Activated naive CD4-positive, alpha-beta T cell treated with anti-CD3 and anti-CD28 coated beads for 36 hours (primary cell): Measurements from ENCODE around the gene MTR. TPM values are rescaled to one million over a fixed set of nuclear protein-coding genes. Genes with fewer than 3 reads are reported as not detected.

Experiments used
- CTCF ChIA-PET: fragments of 350-600 bp; sonication (Branson Sonifier 250); formaldehyde crosslinking; loops from one replicate; lab custom pipeline; 2021; ENCODE audit warnings: antibody characterized with exemption; lab: Charles Lee
- DNase-seq: peaks from one replicate; pipeline ENCODE4 v3.0.0-alpha.2; 2020
- H3K27ac Mint-ChIP-seq: one replicate; pipeline ENCODE4 v1.8.0; 2021; ENCODE audit warnings: mild to moderate bottlenecking, mixed read lengths
- H3K27me3 Mint-ChIP-seq: one replicate; pipeline ENCODE4 v1.8.0; 2021; ENCODE audit warnings: low read depth, mixed read lengths
- H3K36me3 Mint-ChIP-seq: one replicate; pipeline ENCODE4 v1.8.0; 2021; ENCODE audit warnings: low read depth, mixed read lengths
- H3K4me1 Mint-ChIP-seq: one replicate; pipeline ENCODE4 v1.8.0; 2021; ENCODE audit warnings: low read depth, mixed read lengths
- H3K4me3 Mint-ChIP-seq: one replicate; pipeline ENCODE4 v1.8.0; 2021; ENCODE audit warnings: mild to moderate bottlenecking, moderate library complexity, mixed read lengths
- H3K9me3 Mint-ChIP-seq: one replicate; pipeline ENCODE4 v1.8.0; 2021; ENCODE audit warnings: mixed read lengths
- intact Hi-C: fragments of 100-400 bp; cut with micrococcal nuclease; formaldehyde crosslinking; loops from one replicate; pipeline ENCODE4 v1.15.1; 2023
- total RNA-seq, 2 experiments: library from RNA; stranded (reverse); gene quantifications; one replicate each; pipeline ENCODE4 v1.2.3, GENCODE V29; 2021

The MTR gene
- total RNA-seq, 2 experiments from 2014 or later, result 55.3 to 57.6 TPM

GRCh38 chr1:236869911-236870310 lies 74.8 kb downstream of the MTR start:
- H3K4me1 Mint-ChIP-seq, result peaks cover 2% of the 10 kb centered on the region
- intact Hi-C loops, result loop anchor here (1.0 to 5.0 kb wide), 4 partner anchors 111 to 768 kb away; no protein-coding TSS in a partner anchor
- no peak overlapping the region for H3K27ac Mint-ChIP-seq

GRCh38 chr1:236870721-236871120 lies 75.6 kb downstream of the MTR start:
- H3K27me3 Mint-ChIP-seq, result no peaks in the 10 kb centered on the region
- H3K36me3 Mint-ChIP-seq, result peaks cover 25% of the 10 kb centered on the region
- intact Hi-C loops, result no loop called here
- no peak overlapping the region for H3K27ac Mint-ChIP-seq
- H3K4me1 Mint-ChIP-seq, result peaks cover 2% of the 10 kb centered on the region
- CTCF ChIA-PET, result interaction anchor here (1.2 to 5.0 kb wide), 3 partner anchors 18 to 111 kb away, joined by 3 to 31 read pairs (median 5); no protein-coding TSS in a partner anchor
- DNase-seq, result no peak
- H3K9me3 Mint-ChIP-seq, result no peaks in the 10 kb centered on the region
- H3K4me3 Mint-ChIP-seq, result no peak overlapping the region

More at GRCh38 chr1:236869911-236870310, 74.8 kb downstream of the MTR start:
- Mint-ChIP-seq H3K27me3 (no peaks in the 10 kb centered on the region), H3K9me3 (no peaks in the 10 kb centered on the region), H3K36me3 (peaks cover 28% of the 10 kb centered on the region), H3K4me3 (no peak overlapping the region)
- CTCF ChIA-PET, result interaction anchor here (0.8 to 5.0 kb wide), 5 partner anchors 10 to 352 kb away, joined by 3 to 31 read pairs (median 5); partner anchors contain the start of gene MTR
- DNase-seq, result no peak

GRCh38 chr1:236872075-236872666 lies 77.1 kb downstream of the MTR start:
- Mint-ChIP-seq H3K27ac (no peak overlapping the region), H3K27me3 (no peaks in the 10 kb centered on the region), H3K9me3 (no peaks in the 10 kb centered on the region), H3K4me3 (no peak overlapping the region), H3K4me1 (peaks cover 2% of the 10 kb centered on the region), H3K36me3 (peaks cover 25% of the 10 kb centered on the region)
- CTCF ChIA-PET, result interaction anchor here (1.2 to 5.0 kb wide), 3 partner anchors 20 to 767 kb away, joined by 3 to 31 read pairs (median 6); no protein-coding TSS in a partner anchor
- no peak for DNase-seq
- intact Hi-C loops, result no loop called here

- Mint-ChIP-seq H3K9me3 (no peaks in the 10 kb centered on the region), H3K36me3 (peaks cover 25% of the 10 kb centered on the region), H3K27ac (no peak overlapping the region), H3K27me3 (no peaks in the 10 kb centered on the region), H3K4me1 (no peaks in the 10 kb centered on the region), H3K4me3 (no peak overlapping the region)
- intact Hi-C loops, result no loop called here
- CTCF ChIA-PET, result no interaction called here
- no peak for DNase-seq
Observed at GRCh38 chr1:236875975-236876374, 80.9 kb downstream of the MTR start.

GRCh38 chr1:236877661-236878060 lies 82.6 kb downstream of the MTR start:
- H3K9me3 Mint-ChIP-seq, result no peaks in the 10 kb centered on the region
- peaks cover 20% of the 10 kb centered on the region for H3K36me3 Mint-ChIP-seq
- H3K4me3 Mint-ChIP-seq, result no peak overlapping the region
- CTCF ChIA-PET, result no interaction called here
- no peaks in the 10 kb centered on the region for H3K4me1 Mint-ChIP-seq
- H3K27me3 Mint-ChIP-seq, result no peaks in the 10 kb centered on the region
- no peak for DNase-seq
- intact Hi-C loops, result no loop called here
- no peak overlapping the region for H3K27ac Mint-ChIP-seq

GRCh38 chr1:236880209-236880608 lies 85.1 kb downstream of the MTR start:
- no peaks in the 10 kb centered on the region for H3K4me1 Mint-ChIP-seq
- no peak overlapping the region for H3K4me3 Mint-ChIP-seq
- intact Hi-C loops, result no loop called here
- DNase-seq, result no peak
- no peaks in the 10 kb centered on the region for H3K9me3 Mint-ChIP-seq
- no peak overlapping the region for H3K27ac Mint-ChIP-seq
- peaks cover 16% of the 10 kb centered on the region for H3K36me3 Mint-ChIP-seq
- H3K27me3 Mint-ChIP-seq, result no peaks in the 10 kb centered on the region
- CTCF ChIA-PET, result interaction anchor here (0.7 kb wide), 1 partner anchor 11 kb away, joined by 3 read pairs; no protein-coding TSS in a partner anchor

- Mint-ChIP-seq H3K27ac (no peak overlapping the region), H3K36me3 (peaks cover 21% of the 10 kb centered on the region), H3K4me1 (no peaks in the 10 kb centered on the region), H3K9me3 (no peaks in the 10 kb centered on the region), H3K27me3 (no peaks in the 10 kb centered on the region), H3K4me3 (no peak overlapping the region)
- intact Hi-C loops, result no loop called here
- CTCF ChIA-PET, result interaction anchor here (1.2 kb wide), 1 partner anchor 123 kb away, joined by 6 read pairs; no protein-coding TSS in a partner anchor
- DNase-seq, result no peak
Observed at GRCh38 chr1:236882678-236883077, 87.6 kb downstream of the MTR start.

- no peaks in the 10 kb centered on the region for H3K27me3 Mint-ChIP-seq
- H3K27ac Mint-ChIP-seq, result no peak overlapping the region
Observed at GRCh38 chr1:236886199-236886598, 91.1 kb downstream of the MTR start.

GRCh38 chr1:236887081-236887480 lies 92.0 kb downstream of the MTR start:
- Mint-ChIP-seq H3K27ac (no peak overlapping the region), H3K4me3 (no peak overlapping the region), H3K4me1 (no peaks in the 10 kb centered on the region), H3K36me3 (peaks cover 44% of the 10 kb centered on the region), H3K9me3 (no peaks in the 10 kb centered on the region), H3K27me3 (no peaks in the 10 kb centered on the region)
- CTCF ChIA-PET, result interaction anchor here (1.5 kb wide), 1 partner anchor 128 kb away, joined by 5 read pairs; no protein-coding TSS in a partner anchor
- DNase-seq, result no peak
- intact Hi-C loops, result no loop called here

More at GRCh38 chr1:236886199-236886598, 91.1 kb downstream of the MTR start:
- CTCF ChIA-PET, result interaction anchor here (1.5 kb wide), 1 partner anchor 127 kb away, joined by 5 read pairs; no protein-coding TSS in a partner anchor
- Mint-ChIP-seq H3K4me3 (no peak overlapping the region), H3K4me1 (no peaks in the 10 kb centered on the region), H3K36me3 (peaks cover 36% of the 10 kb centered on the region), H3K9me3 (no peaks in the 10 kb centered on the region)
- DNase-seq, result no peak
- intact Hi-C loops, result no loop called here

- CTCF ChIA-PET, result no interaction called here
- Mint-ChIP-seq H3K4me3 (no peak overlapping the region), H3K36me3 (peaks cover 43% of the 10 kb centered on the region), H3K4me1 (no peaks in the 10 kb centered on the region), H3K27me3 (no peaks in the 10 kb centered on the region), H3K27ac (no peak overlapping the region), H3K9me3 (no peaks in the 10 kb centered on the region)
- intact Hi-C loops, result no loop called here
- DNase-seq, result no peak
Observed at GRCh38 chr1:236888126-236888525, 93.0 kb downstream of the MTR start.

GRCh38 chr1:236888903-236889302 lies 93.8 kb downstream of the MTR start:
- no peaks in the 10 kb centered on the region for H3K9me3 Mint-ChIP-seq
- H3K36me3 Mint-ChIP-seq, result peaks cover 46% of the 10 kb centered on the region
- H3K27ac Mint-ChIP-seq, result no peak overlapping the region
- intact Hi-C loops, result no loop called here
- CTCF ChIA-PET, result no interaction called here
- no peak overlapping the region for H3K4me3 Mint-ChIP-seq
- DNase-seq, result no peak
- no peaks in the 10 kb centered on the region for H3K4me1 Mint-ChIP-seq
- no peaks in the 10 kb centered on the region for H3K27me3 Mint-ChIP-seq

GRCh38 chr1:236890152-236891056 lies 95.3 kb downstream of the MTR start:
- Mint-ChIP-seq H3K27ac (no peak overlapping the region), H3K27me3 (no peaks in the 10 kb centered on the region), H3K4me3 (no peak overlapping the region), H3K4me1 (no peaks in the 10 kb centered on the region), H3K9me3 (no peaks in the 10 kb centered on the region), H3K36me3 (peaks cover 44% of the 10 kb centered on the region)
- CTCF ChIA-PET, result no interaction called here
- no peak for DNase-seq
- intact Hi-C loops, result no loop called here
